NCI-H1417 treated with DMSO at 0.1 percent for 48 hours (cell line): ENCODE results near the gene UBA6.
"Not testable (repeated sequence)": the region's sequence is repeated elsewhere in the genome, so short reads cannot be mapped to it uniquely, and the experiment has no call there.

Source experiments
- DNase-seq: peaks from one replicate; lab custom pipeline; 2025; lab: John Stamatoyannopoulos, UW

The UBA6 gene

DNA sequence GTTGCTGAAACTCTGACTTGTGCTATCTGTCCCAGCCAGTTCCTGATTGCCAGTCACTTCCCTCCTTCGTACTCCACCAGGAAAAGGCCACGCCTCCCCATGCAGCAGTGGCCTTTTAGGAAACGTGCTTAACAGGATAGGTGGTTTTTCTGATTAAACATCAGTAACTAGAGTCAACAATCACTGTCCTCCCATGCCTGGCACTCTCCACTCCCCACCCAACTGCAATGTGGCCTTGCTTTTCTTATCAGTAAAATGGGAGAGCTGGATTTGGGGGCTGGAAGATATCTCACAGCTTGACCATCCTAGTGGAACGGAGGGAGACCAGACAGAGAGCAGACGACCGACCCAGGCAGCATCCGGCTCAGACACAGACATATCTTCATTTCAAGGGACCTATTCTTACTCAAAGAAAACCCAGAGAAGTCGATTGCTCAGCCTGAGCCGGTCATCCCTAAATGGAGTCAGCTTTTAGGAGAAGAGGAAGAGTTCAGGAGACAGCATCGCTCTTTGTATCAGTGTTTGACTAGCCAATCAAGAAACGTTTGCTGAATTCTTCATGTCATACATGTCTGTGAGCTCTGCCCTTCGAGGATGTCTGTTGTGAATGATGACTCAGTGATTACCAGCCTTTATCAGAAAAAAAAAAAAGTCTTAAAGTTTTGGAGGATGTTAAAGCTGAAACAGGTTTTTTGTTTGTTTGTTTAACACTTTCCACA lies 12.7 kb upstream of the UBA6 start:
- DNase-seq: no peak

DNA sequence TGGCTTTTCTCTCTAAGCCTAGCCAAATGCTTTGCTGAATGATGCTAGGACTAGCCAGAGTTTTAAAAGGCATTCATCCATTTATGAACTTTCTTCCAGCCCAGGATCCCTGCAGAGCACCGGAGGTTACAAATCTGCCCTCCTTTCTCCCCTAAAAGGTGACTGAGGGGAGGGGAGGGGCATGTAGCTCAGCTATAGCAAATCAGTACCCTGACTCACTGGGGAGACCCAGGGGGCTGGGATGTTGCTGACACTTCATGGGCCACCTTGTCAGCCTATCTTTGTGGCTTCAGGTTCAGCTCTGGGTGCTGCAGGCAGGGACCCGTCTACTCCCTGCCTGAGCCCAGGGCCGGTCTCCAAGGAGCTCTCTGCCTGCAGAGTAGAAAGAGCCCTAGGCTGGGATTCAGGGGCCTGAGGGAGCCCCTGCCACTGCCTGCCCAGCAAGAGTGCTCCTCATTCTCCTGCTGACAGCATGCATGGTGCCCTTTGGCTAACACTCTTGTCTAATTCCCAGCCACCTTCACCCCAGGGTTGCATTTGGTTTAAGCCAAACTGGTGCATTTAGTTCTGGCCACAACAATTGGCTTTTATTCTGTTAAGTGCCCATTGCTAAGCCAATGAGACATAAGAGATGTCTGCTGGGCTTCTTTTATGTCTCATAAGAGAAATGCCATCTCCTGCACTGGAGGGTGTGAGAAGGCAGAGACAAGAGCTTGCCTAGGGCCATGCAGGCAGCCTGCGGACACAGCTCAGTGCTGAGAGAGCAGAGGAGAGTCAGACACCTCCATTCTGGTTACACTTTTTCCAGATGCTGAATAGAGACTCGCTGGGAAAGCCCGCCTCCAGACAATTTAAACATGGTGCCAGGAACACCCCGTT lies 11.9 kb upstream of the UBA6 start:
- no peak for DNase-seq

DNA sequence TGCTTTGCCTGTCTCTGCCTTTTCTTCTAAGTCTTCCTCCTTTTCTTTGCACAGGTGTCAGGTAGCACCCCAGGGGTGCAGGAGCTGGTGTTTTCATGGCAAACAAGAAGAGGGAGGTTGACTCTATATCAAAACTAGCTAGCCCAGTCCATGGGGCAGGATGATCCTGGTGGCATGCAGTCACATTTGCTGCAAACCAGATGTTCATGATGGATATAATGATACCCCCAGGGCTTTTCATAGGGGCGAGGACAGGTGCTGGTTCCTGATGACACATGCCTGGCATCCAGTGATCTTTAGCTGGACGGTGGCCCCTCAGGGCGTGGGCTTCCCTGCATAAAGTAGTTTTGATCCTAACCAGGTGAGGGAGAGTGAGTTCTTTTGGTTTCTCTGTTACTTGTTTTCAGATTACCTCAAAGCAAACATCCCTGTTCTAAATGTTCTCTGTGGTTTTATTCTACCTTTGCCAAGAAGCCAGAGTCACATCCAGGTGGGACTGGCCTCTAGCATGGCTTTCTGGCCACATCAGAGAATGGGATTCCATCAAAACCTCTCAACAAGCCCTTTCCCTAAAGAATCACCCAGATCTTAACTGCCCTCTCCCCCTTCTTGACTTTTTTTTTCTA lies 11.2 kb upstream of the UBA6 start:
- no peak for DNase-seq

DNA sequence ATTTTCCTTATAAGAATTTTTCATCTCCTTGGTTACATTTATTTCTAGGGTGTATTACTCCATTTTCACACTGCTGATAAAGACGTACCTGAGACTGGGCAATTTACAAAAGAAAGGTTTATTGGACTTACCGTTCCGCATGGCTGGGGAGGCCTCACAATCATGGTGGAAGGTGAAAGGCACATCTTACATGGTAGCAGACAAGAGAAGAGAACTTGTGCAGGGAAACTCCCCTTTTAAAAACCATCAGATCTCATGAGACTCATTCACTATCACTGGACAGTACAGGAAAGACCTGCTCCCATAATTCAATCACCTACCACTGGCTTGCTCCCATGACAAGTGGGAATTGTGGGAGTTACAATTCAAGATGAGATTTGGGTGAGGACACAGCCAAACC lies 5.7 kb upstream of the UBA6 start:
- not testable (repeated sequence) for DNase-seq

DNA sequence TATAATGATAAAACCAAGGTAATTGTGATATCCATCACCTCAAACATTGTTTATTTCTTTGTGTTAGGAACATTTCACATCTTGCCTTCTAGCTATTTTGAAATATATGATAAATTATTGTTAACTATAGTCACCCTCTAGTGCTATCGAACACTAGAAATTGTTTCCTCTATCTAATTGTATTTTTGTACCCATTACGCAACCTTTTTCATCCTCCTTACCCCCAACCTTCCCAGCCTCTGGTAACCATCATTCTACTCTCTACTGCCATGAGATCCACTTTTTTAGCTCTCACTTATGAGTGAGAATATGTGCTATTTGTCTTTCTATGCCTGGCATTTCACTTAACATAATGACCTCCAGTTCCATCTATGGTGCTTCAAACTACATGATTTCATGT lies 3.9 kb upstream of the UBA6 start:
- DNase-seq: no peak

DNA sequence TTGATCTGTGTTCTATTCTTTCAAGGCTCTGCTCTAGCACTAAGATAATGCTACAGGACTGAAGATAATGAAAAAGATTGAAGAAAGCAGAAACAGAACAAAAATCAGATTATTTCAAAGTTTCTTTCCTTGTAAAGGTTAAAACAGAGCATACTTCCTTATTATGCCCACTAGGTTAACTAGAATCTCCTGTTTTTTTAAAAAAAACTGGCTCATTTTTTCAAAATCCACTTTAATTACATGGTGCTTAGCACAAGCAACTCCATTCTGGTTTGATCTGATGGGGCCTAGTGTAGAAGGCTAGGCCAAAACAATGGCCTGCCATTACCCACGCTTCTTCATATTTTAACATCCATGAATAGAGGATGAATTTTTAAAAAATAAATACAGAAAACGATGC lies 1.2 kb upstream of the UBA6 start:
- no peak for DNase-seq

DNA sequence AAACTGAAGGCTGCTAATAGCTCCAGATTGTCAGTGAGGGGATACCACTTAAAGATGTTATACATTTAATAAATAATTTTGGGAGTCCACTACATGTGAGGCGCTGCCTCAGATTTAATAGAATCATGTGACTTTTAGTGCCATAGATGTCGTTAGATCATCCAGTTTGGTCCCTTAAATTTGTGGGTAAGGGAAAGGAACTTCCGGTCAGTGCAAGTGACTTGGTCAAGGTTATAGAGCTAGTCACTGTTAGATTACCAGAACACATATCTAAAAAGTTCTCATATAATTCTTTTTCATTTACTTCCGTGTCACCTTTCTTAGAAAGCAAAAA lies 529 bp upstream of the UBA6 start:
- DNase-seq: no peak

DNA sequence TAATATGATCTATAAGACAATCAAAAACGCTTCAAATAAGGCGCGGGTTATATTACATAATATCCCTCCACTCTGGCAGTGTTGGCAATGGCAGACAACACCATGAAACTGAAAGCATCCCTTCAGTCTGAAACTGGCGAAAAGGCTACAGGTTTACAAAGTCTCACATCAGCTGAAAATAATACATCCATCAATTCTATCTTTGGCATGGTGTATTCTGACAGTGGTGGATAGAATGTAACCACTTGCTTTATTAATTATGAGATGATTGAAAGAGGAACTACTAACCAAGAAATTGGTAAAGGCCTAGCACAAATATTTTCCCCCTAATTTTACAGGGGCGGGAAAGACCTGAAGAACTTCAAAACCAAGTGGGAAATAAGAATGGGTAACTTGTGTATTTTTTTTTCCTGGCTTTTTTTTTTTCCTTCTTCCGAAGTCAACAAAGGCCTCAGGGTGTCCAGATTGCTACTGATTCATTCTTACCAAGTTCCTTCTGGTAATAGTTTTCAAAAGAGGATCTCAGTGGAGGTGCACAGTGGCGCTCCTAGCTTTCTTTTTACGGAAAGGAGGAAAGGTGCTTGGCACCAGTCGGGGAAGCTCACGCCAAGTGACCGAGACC lies 728 bp downstream of the UBA6 start:
- DNase-seq: no peak

DNA sequence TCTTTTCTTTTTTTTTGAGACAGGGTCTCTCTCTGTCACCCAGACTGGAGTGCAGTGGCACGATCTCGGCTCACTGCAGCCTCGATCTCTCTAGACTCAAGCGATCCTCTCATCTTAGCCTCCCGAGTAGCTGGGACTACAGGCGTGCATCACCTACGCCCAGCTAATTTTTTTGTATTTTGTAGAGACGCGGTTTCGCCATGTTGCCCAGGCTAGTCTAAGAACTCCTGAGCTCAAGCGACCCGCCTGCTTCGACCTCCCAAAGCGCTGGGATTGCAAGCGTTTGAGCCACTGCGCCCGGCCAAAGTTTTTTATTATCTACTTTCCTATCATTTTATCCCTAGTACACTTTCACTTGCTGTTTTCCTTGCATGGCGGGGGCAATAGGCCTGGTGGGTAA lies 1.4 kb downstream of the UBA6 start:
- DNase-seq: no peak

DNA sequence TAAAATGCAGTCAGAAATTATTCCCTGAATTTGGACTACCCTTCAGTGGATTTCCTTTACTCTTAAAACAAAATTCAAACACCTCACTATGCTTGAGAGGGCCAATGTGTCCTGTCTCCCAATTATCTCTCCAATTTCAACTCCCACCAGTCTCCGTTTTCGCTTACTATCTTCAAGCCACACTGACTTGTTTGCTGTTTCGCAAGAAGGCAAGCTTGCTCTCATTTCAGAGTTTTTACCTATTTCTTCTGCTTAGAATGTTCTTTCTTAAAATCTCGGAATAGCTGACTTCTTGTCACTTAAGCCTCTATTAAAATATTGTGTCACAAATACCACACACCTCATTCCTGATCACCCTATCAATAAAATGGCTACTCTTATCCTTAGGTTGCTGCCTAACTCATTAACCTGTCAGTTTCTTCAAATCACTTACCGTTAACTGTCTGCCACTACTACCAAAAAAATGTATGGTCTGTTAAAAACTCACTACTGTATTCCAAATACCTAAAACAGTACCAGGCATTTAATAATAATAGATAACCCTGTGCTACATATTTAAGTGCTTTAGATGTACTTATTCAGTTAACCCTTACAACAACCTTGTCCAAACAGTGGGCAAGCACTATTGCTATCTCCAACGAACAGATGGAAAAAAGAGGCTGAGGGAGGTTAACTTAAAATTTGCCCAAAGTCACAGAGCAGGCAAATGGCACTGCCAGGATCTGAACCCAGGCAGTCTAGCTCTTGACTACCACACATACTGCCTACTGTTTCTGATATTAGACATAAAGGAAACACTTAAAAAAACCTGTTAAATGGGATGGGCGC lies 2.9 kb downstream of the UBA6 start:
- no peak for DNase-seq

DNA sequence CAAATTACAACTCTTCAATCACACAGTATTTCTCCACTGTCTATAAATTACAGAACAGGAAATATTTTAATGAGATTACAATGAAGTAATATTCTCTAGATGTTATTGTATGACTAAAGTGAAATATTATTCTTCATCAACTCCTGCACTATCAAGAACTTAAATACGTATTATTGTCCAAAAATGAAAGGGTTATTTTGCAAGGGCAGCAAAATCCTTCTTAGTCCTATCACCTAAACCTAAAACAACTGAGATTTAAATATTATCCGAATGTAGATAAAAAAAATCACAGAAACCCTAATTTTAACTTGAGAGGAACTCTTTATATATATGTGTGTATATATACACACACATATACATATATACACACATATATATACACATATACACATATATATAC lies 4.9 kb downstream of the UBA6 start:
- DNase-seq: no peak

DNA sequence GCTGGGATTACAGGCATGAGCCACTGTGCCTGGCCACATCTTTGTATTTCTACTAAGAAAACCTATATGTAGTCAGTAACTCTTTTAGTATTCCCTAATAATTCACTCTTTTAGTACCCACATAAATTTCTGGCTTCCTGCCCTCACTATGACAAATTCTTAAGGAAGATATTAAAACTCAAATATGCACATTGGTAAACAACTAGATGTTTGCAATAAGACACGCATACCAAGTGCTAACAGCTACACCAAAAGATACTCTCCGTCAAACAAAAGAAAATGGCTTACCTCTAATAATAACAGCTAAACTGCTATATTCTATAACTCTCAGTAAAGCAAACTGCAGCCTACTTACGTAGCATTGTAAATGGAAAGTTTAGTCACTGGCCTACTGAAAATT lies 6.3 kb downstream of the UBA6 start:
- DNase-seq: no peak

DNA sequence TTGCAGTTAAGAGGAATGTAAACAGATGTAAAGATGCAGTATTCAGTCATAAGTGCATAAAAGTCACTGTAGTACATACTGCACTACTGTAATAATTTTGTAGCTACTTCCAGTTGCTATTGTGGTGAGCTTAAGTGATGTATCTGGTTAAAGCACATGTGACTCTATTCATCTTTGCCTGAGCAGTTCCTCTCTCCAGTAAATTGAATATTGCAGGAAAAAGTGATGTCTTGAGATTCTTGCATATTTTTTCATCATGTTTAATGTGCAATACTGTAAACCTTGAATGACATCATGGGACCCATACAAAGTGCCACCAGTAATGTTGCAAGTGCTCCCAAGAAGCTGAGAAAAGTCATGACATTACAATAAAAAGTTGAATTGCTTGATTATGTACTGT lies 9.6 kb downstream of the UBA6 start:
- DNase-seq: no peak

DNA sequence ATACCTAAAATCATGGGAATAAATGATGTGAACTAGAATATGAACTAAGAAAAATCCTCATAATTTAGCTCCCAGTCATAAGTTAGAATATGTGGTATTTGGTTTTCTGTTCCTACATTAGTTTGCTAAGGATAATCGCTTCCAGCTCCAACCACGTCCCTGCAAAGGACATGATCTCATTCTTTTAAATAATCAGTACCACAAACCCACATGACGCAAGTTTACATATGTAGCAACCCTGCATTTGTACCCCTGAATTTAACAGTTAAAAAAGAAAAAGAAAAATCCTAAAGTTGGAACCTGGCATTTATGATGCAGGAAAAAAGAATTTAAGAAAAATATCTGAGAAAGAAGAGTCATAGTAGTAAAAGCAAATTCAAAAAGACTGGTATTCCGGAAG lies 13.3 kb downstream of the UBA6 start:
- DNase-seq: no peak

DNA sequence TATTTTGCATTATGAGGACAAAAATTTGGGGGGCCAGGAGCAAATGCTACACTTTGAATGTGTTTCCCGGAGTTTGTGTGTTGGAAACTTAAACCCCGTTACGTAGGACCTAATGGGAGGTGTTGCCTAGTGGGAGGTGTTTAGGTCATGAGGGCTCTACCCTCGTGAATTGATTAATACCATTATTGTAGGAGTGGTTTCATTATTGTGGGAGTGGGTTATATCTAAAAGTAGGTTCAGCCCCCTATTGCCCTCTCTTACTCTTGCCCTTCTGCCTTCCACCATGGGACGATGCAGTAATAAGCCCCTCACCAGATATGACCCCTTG lies 15.5 kb downstream of the UBA6 start:
- DNase-seq: no peak

DNA sequence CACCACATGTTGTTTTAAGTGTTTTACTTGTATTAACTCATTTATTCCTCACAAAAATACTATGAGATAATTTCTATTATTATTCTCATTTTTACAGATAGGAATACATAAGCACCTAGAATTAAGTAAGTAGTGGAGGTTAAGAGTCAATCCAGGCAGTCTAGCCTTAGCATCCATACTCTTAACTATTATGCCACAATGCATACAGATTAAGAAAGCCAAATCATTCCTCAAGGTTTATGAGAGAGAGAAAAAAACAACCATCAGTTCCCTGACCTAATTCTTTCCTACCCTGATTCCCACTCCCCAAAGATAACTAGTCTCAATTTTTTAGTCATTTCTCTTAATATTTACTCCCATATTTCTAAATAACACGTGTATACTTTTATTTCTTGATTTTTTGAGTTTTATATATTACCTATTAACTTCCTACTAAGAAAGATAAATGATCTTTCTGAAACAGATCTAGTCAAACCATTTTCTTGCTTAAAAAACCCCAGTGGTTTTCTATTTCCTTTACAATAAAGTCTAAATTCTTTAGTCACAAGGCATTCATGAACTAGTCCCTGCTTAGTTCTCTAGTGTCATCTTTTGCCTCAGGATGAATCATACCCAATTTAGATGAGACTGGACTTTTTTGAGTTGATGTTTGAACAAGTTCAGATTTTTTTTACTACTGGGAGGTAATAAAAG lies 16.0 kb downstream of the UBA6 start:
- DNase-seq: no peak

DNA sequence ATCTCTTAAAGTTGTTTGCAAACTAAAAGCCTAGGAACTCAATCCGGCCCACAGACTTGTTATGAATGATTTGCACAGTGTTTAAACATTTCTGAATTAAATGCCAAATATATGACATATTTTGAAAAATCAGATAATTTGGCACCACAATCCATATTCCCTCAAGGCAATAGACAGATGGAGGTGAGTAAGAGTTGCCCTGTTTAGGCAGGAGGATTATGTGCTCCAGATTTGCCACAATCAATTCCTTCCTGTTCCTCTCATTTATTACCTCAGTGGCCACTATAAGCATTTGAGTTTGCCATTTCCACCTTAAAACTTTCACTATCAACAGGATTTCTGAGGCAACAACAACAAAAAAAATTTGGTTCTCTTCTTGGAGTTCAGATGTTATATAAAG lies 18.7 kb downstream of the UBA6 start:
- DNase-seq: no peak

DNA sequence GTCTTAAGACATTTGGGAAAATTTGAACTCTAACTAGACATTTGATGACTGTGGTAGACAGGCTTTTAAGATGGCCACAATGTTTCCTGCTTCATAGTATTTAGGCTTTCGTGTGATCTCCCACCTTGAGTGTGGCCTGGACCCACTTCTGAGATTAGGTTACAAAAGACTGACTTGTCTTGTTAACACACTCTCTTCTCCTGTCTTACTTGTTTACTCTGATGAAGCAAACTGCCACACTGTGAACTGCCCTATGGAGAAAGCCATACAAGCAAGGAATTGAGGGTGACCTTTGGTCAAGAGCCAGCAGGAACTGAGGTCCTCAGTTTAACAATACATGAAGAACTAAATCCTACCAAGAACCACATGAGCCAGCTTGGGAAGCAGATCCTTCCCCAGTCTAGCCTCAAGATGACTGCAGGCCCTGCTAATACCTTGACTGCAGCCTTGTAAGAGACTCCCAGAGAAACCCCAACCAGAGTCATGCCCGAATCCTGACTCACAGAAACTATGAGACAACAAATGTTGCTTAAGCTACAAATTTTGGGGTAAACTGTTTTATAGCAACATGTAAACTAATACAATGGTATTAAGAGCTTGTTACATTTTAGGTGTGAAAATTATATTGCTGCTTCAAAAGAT lies 20.3 kb downstream of the UBA6 start:
- DNase-seq: no peak

DNA sequence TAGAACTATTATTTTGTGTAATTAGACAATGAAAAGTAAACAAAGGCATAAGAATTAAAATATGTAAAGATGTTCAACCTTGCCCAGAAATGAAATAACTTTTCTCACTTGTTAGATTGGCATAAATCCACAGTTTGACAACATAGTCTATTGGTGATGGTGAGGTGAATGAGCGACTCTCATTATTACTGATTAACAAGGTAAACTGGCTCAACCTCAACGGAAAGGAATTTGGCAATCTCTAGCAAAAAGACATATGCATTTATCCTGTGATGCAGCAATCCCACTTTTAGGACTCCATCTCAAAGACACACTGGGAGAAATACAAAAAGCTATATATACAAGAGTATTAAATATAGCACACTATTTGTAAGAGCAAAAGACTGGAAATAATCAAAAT lies 22.3 kb downstream of the UBA6 start:
- no peak for DNase-seq

DNA sequence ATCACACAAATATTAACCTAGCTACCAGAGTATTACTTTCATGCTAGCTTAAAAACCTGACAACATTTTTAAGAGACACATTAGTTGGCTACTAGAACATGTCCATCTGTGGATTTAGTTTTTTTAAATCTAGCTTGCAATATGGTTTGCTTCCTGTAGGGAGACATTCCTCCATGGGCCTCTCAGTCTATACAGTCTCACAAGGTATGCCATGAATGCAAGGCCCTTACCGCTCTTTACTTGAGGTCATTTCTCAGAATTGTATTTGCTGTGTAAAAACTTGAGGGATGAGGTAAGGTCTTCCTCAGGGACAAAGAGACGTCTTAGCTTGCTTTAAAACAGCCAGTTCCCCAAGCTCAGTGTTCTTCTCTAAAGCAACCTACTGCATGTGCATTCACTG lies 26.9 kb downstream of the UBA6 start:
- no peak for DNase-seq

DNA sequence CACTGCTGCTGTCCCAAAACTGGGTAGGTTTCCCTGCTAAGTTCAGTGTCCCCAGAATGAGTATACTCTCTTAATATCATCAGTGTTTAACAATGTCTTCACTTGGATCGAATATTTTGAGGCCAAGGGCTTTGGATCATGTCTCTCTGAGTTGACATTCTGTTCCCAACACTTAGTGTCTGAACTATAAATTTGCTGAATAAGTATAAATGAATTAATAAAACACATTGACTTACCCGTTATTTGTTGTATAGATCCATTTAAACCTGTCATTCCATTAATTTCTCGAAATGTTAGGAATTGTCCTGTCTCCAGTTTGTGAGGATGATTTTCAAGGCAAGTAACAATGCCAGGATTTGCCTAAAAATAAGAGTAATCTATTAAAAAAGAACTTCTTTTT lies 32.6 kb downstream of the UBA6 start:
- no peak for DNase-seq
